Mucosa of descending colon (tissue), 3 donors: ENCODE data around the gene SMARCE1. TPM values are rescaled to one million over a fixed set of nuclear protein-coding genes. Genes with fewer than 3 reads are reported as not detected.

Source experiments
- ATAC-seq: fragments of 200-7000 bp; cut with Tn5 transposase; one replicate; pipeline ENCODE4 v1.9.1; 2020; ENCODE audit warnings: mild to moderate bottlenecking, moderate library complexity
- DNase-seq, 3 donors: peaks; one replicate each; pipeline ENCODE4 v3.0.0-alpha.2; 2020
- H3K36me3 ChIP-seq: fragments of 200-600 bp; one replicate; pipeline ENCODE4 v1.8.0; 2021; ENCODE audit warnings: low read depth, mild to moderate bottlenecking
- H3K4me1 ChIP-seq: fragments of 200-600 bp; one replicate; pipeline ENCODE4 v1.8.0; 2021; ENCODE audit warnings: low read depth, mild to moderate bottlenecking
- H3K4me3 ChIP-seq: fragments of 200-600 bp; one replicate; pipeline ENCODE4 v1.8.0; 2021; ENCODE audit warnings: mild to moderate bottlenecking
- H3K9me3 ChIP-seq: fragments of 200-600 bp; one replicate; pipeline ENCODE4 v1.8.0; 2021; ENCODE audit warnings: mild to moderate bottlenecking
- CTCF ChIP-seq: fragments of 200-600 bp; IDR thresholded peaks from one replicate; pipeline ENCODE4 v1.8.0; 2022; ENCODE audit warnings: antibody characterized with exemption, mild to moderate bottlenecking
- intact Hi-C, 2 donors: fragments of 100-400 bp; cut with DNase I in 1 of 2; cut with micrococcal nuclease in 1 of 2; formaldehyde crosslinking; loops; one replicate each; pipeline versions ENCODE4 v1.11.0 to v1.11.1; 2022; cut with DNase I, micrococcal nuclease
- total RNA-seq, 3 donors: library from RNA; stranded (reverse); fragmentation: NEBNext Ultra II Directional in 2 of 3; extraction: Animal tissue kit (Norgen Biotek cat#: 25700) in 2 of 3; gene quantifications; one replicate each; pipeline versions ENCODE4 v1.2.1 to v1.2.4, GENCODE V29; 2021 to 2023
- donor health status: DM: no; HTN: no; CAD: no; lungs with moderate emphysema.
- donor health status: DM: no; HTN: no; CAD: no.
- donor health status: DM: no; HTN: yes; CAD: no.

SMARCE1 gene
- total RNA-seq, 3 donors from 2014 or later, result 72.0 to 93.8 (median 87.9) TPM

- Histone ChIP-seq H3K36me3 (no peaks in the 10 kb centered on the region), H3K4me3 (no peak overlapping the region), H3K9me3 (no peaks in the 10 kb centered on the region), H3K4me1 (no peaks in the 10 kb centered on the region)
- intact Hi-C loops, result no loop called here
- TF ChIP-seq CTCF, result no peak
- DNase-seq (no peak), ATAC-seq (no peak)
Observed at GRCh38 chr17:40659911-40660310, 12.3 kb upstream of the SMARCE1 start.

- ATAC-seq (no peak), DNase-seq (no peak)
- no peaks in the 10 kb centered on the region for H3K36me3 ChIP-seq
- H3K9me3 ChIP-seq, result no peaks in the 10 kb centered on the region
- TF ChIP-seq CTCF, result no peak
- H3K4me3 ChIP-seq, result no peak overlapping the region
- intact Hi-C loops, result no loop called here
- no peaks in the 10 kb centered on the region for H3K4me1 ChIP-seq
Observed at GRCh38 chr17:40658396-40658795, 10.8 kb upstream of the SMARCE1 start.

- H3K36me3 ChIP-seq, result no peaks in the 10 kb centered on the region
- H3K9me3 ChIP-seq, result no peaks in the 10 kb centered on the region
- H3K4me1 ChIP-seq, result no peaks in the 10 kb centered on the region
- DNase-seq (no peak), ATAC-seq (no peak)
- intact Hi-C loops, result no loop called here
- TF ChIP-seq CTCF, result no peak
- H3K4me3 ChIP-seq, result no peak overlapping the region
Observed at GRCh38 chr17:40651939-40652338, 4.3 kb upstream of the SMARCE1 start.

- peak overlapping the region; percentile 78 for H3K4me3 ChIP-seq
- no peaks in the 10 kb centered on the region for H3K36me3 ChIP-seq
- no peaks in the 10 kb centered on the region for H3K9me3 ChIP-seq
- TF ChIP-seq CTCF, result no peak
- H3K4me1 ChIP-seq, result peaks cover 10% of the 10 kb centered on the region
- intact Hi-C loops, result no loop called here
- peak; percentile 63 for ATAC-seq
- peak in 1 of 3 donors; percentile 14 for DNase-seq
Observed at GRCh38 chr17:40648384-40648968, 858 bp upstream of the SMARCE1 start.

- peak overlapping the region; percentile 78 for H3K4me3 ChIP-seq
- DNase-seq, result peak in 1 of 3 donors; percentile 35
- peak; percentile 55 for ATAC-seq
- TF ChIP-seq CTCF, result no peak
- intact Hi-C loops, result no loop called here
- H3K9me3 ChIP-seq, result no peaks in the 10 kb centered on the region
- no peaks in the 10 kb centered on the region for H3K36me3 ChIP-seq
- peaks cover 10% of the 10 kb centered on the region for H3K4me1 ChIP-seq
Observed at GRCh38 chr17:40646791-40647623, 611 bp downstream of the SMARCE1 start.
